WTC11 (cell line): ENCODE data around the gene STON2. TPM values are rescaled to one million over a fixed set of nuclear protein-coding genes. Genes with fewer than 3 reads are reported as not detected.

ENCODE experiments used
- ATAC-seq: fragments of 200-7000 bp; cut with Tn5 transposase; 2 replicates; pipeline ENCODE4 v1.10.0; 2021; ENCODE audit warnings: mild to moderate bottlenecking, moderate library complexity
- CTCF ChIA-PET: fragments of 300-600 bp; sonication (Branson Sonifier 250); formaldehyde crosslinking; loops from one replicate; lab custom pipeline; 2021; ENCODE audit warnings: antibody characterized with exemption; lab: Charles Lee
- POLR2A ChIA-PET: fragments of 350-600 bp; sonication (Branson Sonifier 250); formaldehyde crosslinking; loops from one replicate; lab custom pipeline; 2021; ENCODE audit warnings: antibody characterized with exemption; lab: Charles Lee
- DNase-seq: peaks from one replicate; pipeline ENCODE4 v3.0.0; 2021; ENCODE audit warnings: low spot score
- H3K27ac Mint-ChIP-seq: 2 replicates; pipeline ENCODE4 v1.8.0; 2021; ENCODE audit warnings: mixed read lengths
- H3K27me3 Mint-ChIP-seq: 2 replicates; pipeline ENCODE4 v1.8.0; 2021; ENCODE audit warnings: low read depth, mild to moderate bottlenecking, moderate library complexity, mixed read lengths
- H3K36me3 Mint-ChIP-seq: 2 replicates; pipeline ENCODE4 v1.8.0; 2021; ENCODE audit warnings: mixed read lengths
- H3K4me1 Mint-ChIP-seq: 2 replicates; pipeline ENCODE4 v1.8.0; 2022; ENCODE audit warnings: mixed read lengths
- H3K4me3 Mint-ChIP-seq: 2 replicates; pipeline ENCODE4 v1.8.0; 2021; ENCODE audit warnings: mild to moderate bottlenecking, moderate library complexity, mixed read lengths
- H3K9me3 Mint-ChIP-seq: 2 replicates; pipeline ENCODE4 v1.8.0; 2021; ENCODE audit warnings: mixed read lengths
- CBFB ChIP-seq: sonication (generic); formaldehyde crosslinking; IDR thresholded peaks from 2 replicates; pipeline ENCODE4 v1.8.1; 2022; ENCODE audit warnings: mild to moderate bottlenecking, low read depth, missing genetic modification reagents
- CTCF ChIP-seq: fragments of 200-600 bp; IDR thresholded peaks from 2 replicates; pipeline ENCODE4 v1.8.0; 2022; ENCODE audit warnings: antibody characterized with exemption
- E2F1 ChIP-seq: sonication (generic); formaldehyde crosslinking; IDR thresholded peaks from 2 replicates; pipeline ENCODE4 v1.8.0; 2022; ENCODE audit warnings: mild to moderate bottlenecking, missing genetic modification reagents
- FOXJ3 ChIP-seq: sonication (generic); formaldehyde crosslinking; IDR thresholded peaks from 2 replicates; pipeline ENCODE4 v1.9.0; 2021; ENCODE audit warnings: missing genetic modification reagents, mild to moderate bottlenecking, borderline replicate concordance
- FOXP1 ChIP-seq: sonication (generic); formaldehyde crosslinking; IDR thresholded peaks from 2 replicates; pipeline ENCODE4 v1.8.0; 2022; ENCODE audit warnings: missing genetic modification reagents, mild to moderate bottlenecking, moderate library complexity, borderline replicate concordance
- GABPB1 ChIP-seq: sonication (generic); formaldehyde crosslinking; IDR thresholded peaks from 2 replicates; pipeline ENCODE4 v1.8.1; 2023; ENCODE audit warnings: mild to moderate bottlenecking, missing genetic modification reagents
- IRF1 ChIP-seq: sonication (generic); formaldehyde crosslinking; IDR thresholded peaks from 2 replicates; pipeline ENCODE4 v1.8.0; 2023; ENCODE audit warnings: missing genetic modification reagents
- NFYB ChIP-seq: sonication (generic); formaldehyde crosslinking; conservative IDR thresholded peaks from 2 replicates; pipeline ENCODE4 v1.8.0; 2022; ENCODE audit warnings: low read depth, missing genetic modification reagents
- SP1 ChIP-seq: sonication (generic); formaldehyde crosslinking; conservative IDR thresholded peaks from 2 replicates; pipeline ENCODE4 v1.8.1; 2022; ENCODE audit warnings: missing genetic modification reagents
- TCF7 ChIP-seq: sonication (generic); formaldehyde crosslinking; IDR thresholded peaks from 2 replicates; pipeline ENCODE4 v1.8.0; 2022; ENCODE audit warnings: mild to moderate bottlenecking, low read depth, missing genetic modification reagents, moderate library complexity
- ZBTB43 ChIP-seq: sonication (generic); formaldehyde crosslinking; IDR thresholded peaks from 2 replicates; pipeline ENCODE4 v1.8.1; 2023; ENCODE audit warnings: mild to moderate bottlenecking, missing genetic modification reagents
- ZNF121 ChIP-seq: sonication (generic); formaldehyde crosslinking; IDR thresholded peaks from 2 replicates; pipeline ENCODE4 v1.8.0; 2023; ENCODE audit warnings: missing genetic modification reagents
- ZNF512 ChIP-seq: sonication (generic); formaldehyde crosslinking; IDR thresholded peaks from 2 replicates; pipeline ENCODE4 v1.8.1; 2022; ENCODE audit warnings: missing genetic modification reagents, borderline replicate concordance
- ZNF532 ChIP-seq: fragments of 250-450 bp; sonication (Bioruptor Pico); IDR thresholded peaks from 2 replicates; pipeline ENCODE4 v1.9.0; 2021; ENCODE audit warnings: mild to moderate bottlenecking, borderline replicate concordance
- ZNF671 ChIP-seq: fragments of 250-450 bp; sonication (Bioruptor Pico); IDR thresholded peaks from 2 replicates; pipeline ENCODE4 v1.8.0; 2021; ENCODE audit warnings: mild to moderate bottlenecking
- total RNA-seq: library from RNA; stranded (reverse); gene quantifications from 3 replicates; pipeline ENCODE4 v1.2.3, GENCODE V29; 2021

The STON2 gene
- total RNA-seq, 1 experiment from 2014 or later = 69.2 TPM

- TF ChIP-seq ZNF532 (CRISPR knock-in tag) (no peak), E2F1 (CRISPR knock-in tag) (no peak), NFYB (CRISPR knock-in tag) (no peak)
These were observed 95.1 kb downstream of the STON2 start (continued) for GRCh38 chr14:81305065-81305464.

- ChIA-PET POLR2A (no interaction called here), CTCF (no interaction called here)
- ATAC-seq (no peak), DNase-seq (no peak)
- Mint-ChIP-seq H3K4me3 (no peak overlapping the region), H3K4me1 (peaks cover 37% of the 10 kb centered on the region), H3K36me3 (peaks cover 5% of the 10 kb centered on the region; the same call in 1 of the 2 replicates), H3K9me3 (0 out of 2 replicates have a peak, but pooled peaks cover 3% of the 10 kb centered on the region), H3K27me3 (no peaks in the 10 kb centered on the region), H3K27ac (no peak overlapping the region)
- TF ChIP-seq ZNF512 (CRISPR knock-in tag) (no peak), GABPB1 (CRISPR knock-in tag) (peak; percentile 86)
These were observed 96.7 kb downstream of the STON2 start for GRCh38 chr14:81303258-81303935.

- TF ChIP-seq ZNF121 (CRISPR knock-in tag) (no peak), CTCF (peak; percentile 31)
- ATAC-seq (peak; percentile 94), DNase-seq (no peak)
- CTCF ChIA-PET = no interaction called here
- H3K4me3 Mint-ChIP-seq = no peak overlapping the region
- POLR2A ChIA-PET = no interaction called here
- no peak overlapping the region for H3K27ac Mint-ChIP-seq
- peaks cover 5% of the 10 kb centered on the region; the same call in 1 of the 2 replicates for H3K36me3 Mint-ChIP-seq
- no peaks in the 10 kb centered on the region for H3K27me3 Mint-ChIP-seq
- H3K9me3 Mint-ChIP-seq = 0 out of 2 replicates have a peak, but pooled peaks cover 3% of the 10 kb centered on the region
- peaks cover 34% of the 10 kb centered on the region for H3K4me1 Mint-ChIP-seq
These were observed 97.5 kb downstream of the STON2 start for GRCh38 chr14:81302638-81303037.

- POLR2A ChIA-PET = no interaction called here
- CTCF ChIA-PET = interaction anchor here (1.5 kb wide), 1 partner anchor 33 kb away, joined by 4 read pairs; no protein-coding TSS in a partner anchor
- TF ChIP-seq SP1 (CRISPR knock-in tag) = no peak
- no peak for TF ChIP-seq IRF1
- TF ChIP-seq GABPB1 (CRISPR knock-in tag) = no peak
- no peak for TF ChIP-seq ZNF671 (CRISPR knock-in tag)
- TF ChIP-seq TCF7 (CRISPR knock-in tag) = no peak
- TF ChIP-seq FOXP1 (CRISPR knock-in tag) = no peak
- TF ChIP-seq FOXJ3 (CRISPR knock-in tag) = no peak
- no peak for TF ChIP-seq ZBTB43 (CRISPR knock-in tag)
- TF ChIP-seq CBFB (CRISPR knock-in tag) = no peak
These were observed 98.3 kb downstream of the STON2 start for GRCh38 chr14:81301813-81302212.

More at GRCh38 chr14:81301813-81302212, 98.3 kb downstream of the STON2 start:
- 0 out of 2 replicates have a peak, but pooled peaks cover 3% of the 10 kb centered on the region for H3K9me3 Mint-ChIP-seq
- no peak overlapping the region for H3K27ac Mint-ChIP-seq
- H3K4me1 Mint-ChIP-seq = peaks cover 30% of the 10 kb centered on the region
- DNase-seq = no peak
- H3K36me3 Mint-ChIP-seq = peaks cover 5% of the 10 kb centered on the region; the same call in 1 of the 2 replicates
- H3K27me3 Mint-ChIP-seq = no peaks in the 10 kb centered on the region
- H3K4me3 Mint-ChIP-seq = no peak overlapping the region
- ATAC-seq = no peak
